Naive B cell (primary cell): ENCODE data around the gene ARHGAP24. TPM values are rescaled to one million over a fixed set of nuclear protein-coding genes. Genes with fewer than 3 reads are reported as not detected.
"Not testable (repeated sequence)": the region's sequence is repeated elsewhere in the genome, so short reads cannot be mapped to it uniquely, and the experiment has no call there.

Source experiments
- ATAC-seq, 2 donors: fragments of 150-1000 bp; cut with Tn5 transposase; 2 replicates each; pipeline ENCODE4 v1.10.0; 2021; ENCODE audit warnings: low read depth in 2 of 2, mild to moderate bottlenecking in 2 of 2, moderate library complexity in 2 of 2
- DNase-seq: peaks from one replicate; pipeline ENCODE4 v3.0.0; 2022
- H3K27ac Mint-ChIP-seq, 6 donors: one replicate each; pipeline ENCODE4 v1.8.0; 2020 to 2022; ENCODE audit warnings: mild to moderate bottlenecking in 6 of 6, mixed read lengths in 6 of 6, moderate library complexity in 5 of 6, inconsistent platforms in 2 of 6
- H3K27me3 Mint-ChIP-seq, 3 donors: one replicate each; pipeline ENCODE4 v1.8.0; 2021 to 2022; ENCODE audit warnings: mixed read lengths in 3 of 3, mild to moderate bottlenecking in 1 of 3
- H3K36me3 Mint-ChIP-seq, 2 donors: one replicate each; pipeline ENCODE4 v1.8.0; 2020 to 2022; ENCODE audit warnings: mixed read lengths in 2 of 2, inconsistent platforms in 1 of 2, mild to moderate bottlenecking in 1 of 2
- H3K4me1 Mint-ChIP-seq, 3 donors: one replicate each; pipeline ENCODE4 v1.8.0; 2020 to 2022; ENCODE audit warnings: mixed read lengths in 3 of 3, inconsistent platforms in 1 of 3, mild to moderate bottlenecking in 1 of 3, moderate library complexity in 1 of 3
- H3K4me3 Mint-ChIP-seq, 8 donors: one replicate each; pipeline ENCODE4 v1.8.0; 2020 to 2022; ENCODE audit warnings: mild to moderate bottlenecking in 8 of 8, mixed read lengths in 8 of 8, moderate library complexity in 8 of 8, inconsistent platforms in 2 of 8
- H3K9me3 Mint-ChIP-seq, 7 donors: one replicate each; pipeline ENCODE4 v1.8.0; 2020 to 2022; ENCODE audit warnings: mixed read lengths in 7 of 7, mild to moderate bottlenecking in 5 of 7, inconsistent platforms in 2 of 7, moderate library complexity in 1 of 7
- polyA plus RNA-seq, 6 donors: library from polyadenylated mRNA; unstranded; fragments of 300-500 nt; fragmentation: Illumina TruSeq; gene quantifications; one replicate each; pipeline ENCODE4 v1.2.3, GENCODE V29; 2021; ENCODE audit warnings: low read depth in 6 of 6

The ARHGAP24 gene
- polyA plus RNA-seq, 6 donors from 2014 or later, result 32.0 to 136 (median 109) TPM

DNA sequence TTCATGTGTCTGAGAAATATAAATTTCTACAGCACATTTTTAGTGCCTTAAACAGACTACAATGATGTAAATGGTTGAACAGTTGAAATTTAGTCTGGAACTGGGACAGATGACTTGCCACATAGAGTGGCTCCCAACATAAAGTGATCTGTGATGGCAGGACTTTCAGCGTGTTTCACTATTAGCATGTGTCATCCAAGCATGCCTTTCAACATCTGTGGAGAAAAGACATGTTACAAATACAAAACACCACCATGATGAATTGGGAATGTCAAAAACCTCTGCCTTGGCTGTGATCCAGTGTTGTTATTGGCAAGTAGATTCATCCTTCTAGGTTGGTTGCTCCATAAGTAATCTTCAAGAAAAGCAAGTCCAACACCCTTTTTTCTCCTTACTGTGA is 536.2 kb downstream of the ARHGAP24 start:
- H3K36me3 Mint-ChIP-seq, result no peaks in the 10 kb centered on the region
- ATAC-seq, result no peak
- peaks cover 10 to 13% (median 13%) of the 10 kb centered on the region in 3 donors for H3K4me1 Mint-ChIP-seq
- no peaks in the 10 kb centered on the region for H3K27me3 Mint-ChIP-seq
- peak overlapping the region in 1 of 6 donors; percentile 29 for H3K27ac Mint-ChIP-seq
- no peaks in the 10 kb centered on the region for H3K9me3 Mint-ChIP-seq
- no peak overlapping the region for H3K4me3 Mint-ChIP-seq
- no peak for DNase-seq

DNA sequence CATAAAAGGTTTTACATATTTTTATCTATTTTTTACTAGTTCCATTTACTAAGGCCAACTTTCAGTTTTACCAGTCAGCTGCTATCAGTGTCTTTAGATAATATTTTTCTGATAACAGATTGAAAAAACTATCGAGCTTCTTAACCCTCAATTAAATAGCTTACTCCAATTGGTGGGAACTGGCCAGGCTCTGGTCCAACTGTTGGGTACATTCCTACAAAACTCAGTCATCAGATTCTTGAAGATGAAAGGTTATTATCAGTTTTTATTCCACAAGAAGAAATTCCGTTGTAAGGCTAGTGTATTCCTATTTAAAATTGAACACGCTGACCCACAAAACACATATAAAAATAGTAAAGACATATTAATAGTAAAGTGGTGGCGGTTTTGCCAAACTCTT is 538.7 kb downstream of the ARHGAP24 start:
- no peak overlapping the region for H3K27ac Mint-ChIP-seq
- H3K4me3 Mint-ChIP-seq, result no peak overlapping the region
- peaks cover 10 to 13% (median 13%) of the 10 kb centered on the region in 3 donors for H3K4me1 Mint-ChIP-seq
- no peaks in the 10 kb centered on the region for H3K9me3 Mint-ChIP-seq
- H3K36me3 Mint-ChIP-seq, result no peaks in the 10 kb centered on the region
- DNase-seq (no peak), ATAC-seq (no peak)
- H3K27me3 Mint-ChIP-seq, result no peaks in the 10 kb centered on the region

DNA sequence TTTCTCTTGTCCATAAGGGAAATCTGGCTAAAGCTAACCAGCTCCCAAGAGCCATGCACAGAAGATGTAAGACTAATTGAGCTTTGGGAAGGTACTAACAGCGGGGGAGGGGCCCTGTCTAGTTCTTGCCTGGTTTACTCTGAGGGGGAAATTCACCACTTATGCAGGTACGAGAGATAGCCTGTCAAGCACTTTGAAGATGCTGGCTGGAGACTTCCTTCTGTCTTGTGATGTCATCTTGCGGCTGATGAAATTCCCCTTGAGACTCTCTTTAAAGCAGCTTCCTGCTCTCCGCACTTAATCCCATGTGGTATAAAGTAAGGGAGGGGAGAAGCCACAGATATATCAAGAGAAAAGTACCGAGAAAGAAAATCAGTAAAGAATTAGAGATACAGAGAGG is 539.6 kb downstream of the ARHGAP24 start:
- peak; percentile 93 for ATAC-seq
- DNase-seq, result peak; percentile 26
- no peaks in the 10 kb centered on the region for H3K27me3 Mint-ChIP-seq
- no peaks in the 10 kb centered on the region for H3K36me3 Mint-ChIP-seq
- peak overlapping the region in 7 of 8 donors; percentile 21 to 80 (median 69) for H3K4me3 Mint-ChIP-seq
- H3K9me3 Mint-ChIP-seq, result no peaks in the 10 kb centered on the region
- H3K4me1 Mint-ChIP-seq, result peaks cover 10 to 13% (median 13%) of the 10 kb centered on the region in 3 donors
- peak overlapping the region; percentile 12 to 94 (median 42) for H3K27ac Mint-ChIP-seq

DNA sequence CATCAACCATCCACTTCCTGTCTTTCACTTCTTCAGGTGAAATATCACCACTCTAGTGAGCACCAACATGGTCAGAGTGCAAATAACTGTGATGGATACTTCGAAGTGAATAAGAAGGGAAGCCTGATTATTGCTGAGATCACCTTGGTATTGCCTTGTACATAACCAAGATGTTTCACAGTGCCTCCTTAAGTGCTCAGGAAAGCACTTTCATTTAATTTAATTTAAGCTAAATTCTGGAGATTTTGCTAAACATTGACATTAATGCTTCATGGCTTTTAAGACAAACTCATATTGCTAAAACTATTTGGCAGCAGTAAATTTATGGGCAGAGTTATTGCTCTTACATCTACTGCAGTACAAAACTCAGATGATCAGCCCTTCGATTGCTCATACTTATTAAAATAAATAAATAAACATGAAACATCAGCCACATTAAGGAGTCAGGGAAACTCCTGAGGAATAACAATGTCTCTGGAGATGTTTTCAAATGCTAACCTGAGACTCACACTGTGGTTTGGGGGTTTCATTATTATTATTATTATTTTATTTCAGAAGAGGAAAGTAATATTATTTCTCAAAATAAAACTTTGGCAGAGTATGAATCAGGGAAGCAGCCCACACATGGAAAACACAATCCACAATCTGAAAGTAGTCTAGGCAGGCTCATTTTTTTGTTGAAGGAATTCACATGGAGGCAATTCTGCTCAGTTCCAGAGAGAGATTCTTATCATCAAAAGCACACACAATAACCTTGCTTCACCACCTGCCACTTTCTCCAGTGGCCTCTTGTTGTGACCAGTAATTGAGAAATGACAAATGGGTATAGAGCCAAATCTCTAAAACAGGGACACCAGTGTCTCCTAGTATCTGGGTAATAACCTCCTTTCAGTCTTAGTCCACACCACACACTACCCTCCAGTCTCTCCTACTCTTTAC is 540.7 kb downstream of the ARHGAP24 start:
- peaks cover 10 to 13% (median 13%) of the 10 kb centered on the region in 3 donors for H3K4me1 Mint-ChIP-seq
- H3K36me3 Mint-ChIP-seq, result no peaks in the 10 kb centered on the region
- ATAC-seq (peak in 1 of 2 donors; percentile 23), DNase-seq (no peak)
- no peaks in the 10 kb centered on the region for H3K27me3 Mint-ChIP-seq
- H3K27ac Mint-ChIP-seq, result peak overlapping the region in 2 of 6 donors; percentile 71 to 94
- H3K9me3 Mint-ChIP-seq, result no peaks in the 10 kb centered on the region
- peak overlapping the region in 6 of 8 donors; percentile 61 to 80 (median 68) for H3K4me3 Mint-ChIP-seq

DNA sequence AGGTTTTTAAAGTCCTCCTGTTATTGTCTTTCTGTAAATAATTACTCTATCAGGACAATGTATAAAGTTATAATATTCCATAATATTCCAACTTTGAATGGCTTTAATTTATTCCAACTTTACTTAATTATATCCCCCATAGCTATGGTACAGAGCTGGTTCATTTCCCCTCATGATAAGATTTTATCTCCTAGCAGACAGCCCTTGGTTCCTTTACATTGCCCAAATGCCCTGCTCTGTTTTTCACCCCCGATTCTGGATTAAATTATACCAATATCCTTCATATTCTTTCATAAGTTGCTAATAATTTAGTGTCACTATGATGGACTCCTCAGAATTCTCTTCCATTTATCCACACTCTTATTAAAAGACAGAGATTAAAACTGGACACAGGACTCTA is 544.4 kb downstream of the ARHGAP24 start:
- Mint-ChIP-seq H3K9me3 (no peaks in the 10 kb centered on the region), H3K4me1 (peaks cover 8 to 12% (median 10%) of the 10 kb centered on the region in 3 donors), H3K36me3 (no peaks in the 10 kb centered on the region), H3K4me3 (no peak overlapping the region), H3K27me3 (no peaks in the 10 kb centered on the region), H3K27ac (no peak overlapping the region)
- DNase-seq, result no peak
- ATAC-seq, result no peak

DNA sequence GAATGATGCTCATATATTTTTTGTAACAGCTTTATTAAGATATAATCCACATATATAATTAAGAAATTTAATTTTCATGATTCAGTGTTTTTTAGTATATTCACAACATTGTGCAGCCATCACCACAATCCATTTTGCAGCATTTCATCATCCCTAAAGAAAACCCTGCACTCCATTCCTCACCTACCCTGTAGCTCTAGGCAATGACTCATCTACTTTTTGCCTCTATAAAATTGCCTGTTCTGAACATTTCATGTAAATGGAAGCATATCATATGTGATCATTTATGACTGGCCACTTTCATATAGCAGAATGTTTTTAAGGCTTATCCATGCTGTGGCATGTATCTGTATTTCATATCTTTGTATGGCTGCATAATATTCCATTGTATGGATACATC is 545.0 kb downstream of the ARHGAP24 start:
- Mint-ChIP-seq H3K27ac (no peak overlapping the region), H3K4me1 (peaks cover 2 to 10% (median 8%) of the 10 kb centered on the region in 3 donors), H3K27me3 (no peaks in the 10 kb centered on the region), H3K4me3 (no peak overlapping the region), H3K9me3 (no peaks in the 10 kb centered on the region), H3K36me3 (no peaks in the 10 kb centered on the region)
- ATAC-seq (no peak), DNase-seq (no peak)

DNA sequence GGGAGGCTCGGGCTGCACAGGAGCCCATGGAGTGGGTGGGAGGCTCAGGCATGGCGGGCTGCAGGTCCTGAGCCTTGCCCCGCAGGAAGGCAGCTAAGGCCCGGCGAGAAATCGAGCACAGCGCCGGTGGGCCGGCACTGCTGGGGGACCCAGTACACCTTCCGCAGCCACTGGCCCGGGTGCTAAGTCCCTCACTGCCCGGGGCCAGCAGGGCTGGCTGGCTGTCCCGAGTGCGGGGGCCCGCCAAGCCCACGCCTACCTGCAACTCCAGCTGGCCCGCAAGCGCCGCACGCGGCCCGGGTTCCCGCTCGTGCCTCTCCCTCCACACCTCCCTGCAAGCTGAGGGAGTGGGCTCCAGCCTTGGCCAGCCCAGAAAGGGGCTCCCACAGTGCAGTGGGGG is 546.7 kb downstream of the ARHGAP24 start:
- H3K36me3 Mint-ChIP-seq, DNase-seq, H3K27me3 Mint-ChIP-seq, H3K9me3 Mint-ChIP-seq, H3K4me3 Mint-ChIP-seq, ATAC-seq, H3K27ac Mint-ChIP-seq, H3K4me1 Mint-ChIP-seq: not testable (repeated sequence)

DNA sequence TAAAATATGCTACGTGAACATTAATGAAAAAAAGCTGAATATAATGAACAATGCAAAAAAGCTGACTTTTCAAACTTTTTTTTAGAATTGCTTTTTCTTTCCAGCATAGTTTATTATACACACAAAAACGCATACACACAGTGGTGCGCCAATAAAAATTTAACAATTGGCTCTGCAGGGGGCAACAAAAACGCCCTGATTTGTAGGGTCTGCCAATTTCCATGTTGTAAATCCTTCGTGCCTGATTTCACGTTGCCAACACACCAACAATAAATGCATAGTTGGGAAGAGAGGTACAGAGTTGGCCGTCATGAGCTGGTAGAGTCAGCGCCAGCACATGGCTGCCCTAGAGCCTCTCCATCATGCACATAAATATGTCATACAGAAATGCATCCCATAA is 551.8 kb downstream of the ARHGAP24 start:
- Mint-ChIP-seq H3K4me3 (no peak overlapping the region), H3K4me1 (peaks cover 0 to 5% (median 3%) of the 10 kb centered on the region in 3 donors), H3K27ac (no peak overlapping the region), H3K9me3 (no peaks in the 10 kb centered on the region), H3K27me3 (peaks cover 0 to 5% (median 0%) of the 10 kb centered on the region in 3 donors), H3K36me3 (no peaks in the 10 kb centered on the region)
- ATAC-seq (no peak), DNase-seq (no peak)

DNA sequence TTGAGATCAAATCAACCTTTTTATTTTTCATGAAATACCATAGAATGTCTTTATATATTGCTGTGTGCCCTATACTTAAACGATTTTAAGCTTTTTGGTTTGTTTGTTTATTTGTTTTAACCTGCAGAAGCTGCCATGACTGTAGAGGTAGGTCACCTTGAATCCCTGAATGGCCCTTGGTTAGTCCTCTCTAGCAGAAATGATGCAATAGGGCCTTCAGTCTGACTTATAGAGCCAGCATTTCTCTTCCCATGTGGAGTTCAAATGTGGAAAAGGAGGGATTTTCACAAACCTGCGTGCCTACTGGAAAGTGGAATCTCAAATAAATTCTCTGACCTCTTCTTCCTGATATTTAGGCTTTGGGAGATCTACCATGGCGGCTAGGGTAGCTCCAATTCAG is 557.0 kb downstream of the ARHGAP24 start:
- H3K27me3 Mint-ChIP-seq, result peaks cover 0 to 16% (median 6%) of the 10 kb centered on the region in 3 donors
- no peak overlapping the region for H3K4me3 Mint-ChIP-seq
- no peaks in the 10 kb centered on the region for H3K36me3 Mint-ChIP-seq
- no peaks in the 10 kb centered on the region for H3K9me3 Mint-ChIP-seq
- no peaks in the 10 kb centered on the region for H3K4me1 Mint-ChIP-seq
- no peak overlapping the region for H3K27ac Mint-ChIP-seq
- DNase-seq (no peak), ATAC-seq (no peak)

DNA sequence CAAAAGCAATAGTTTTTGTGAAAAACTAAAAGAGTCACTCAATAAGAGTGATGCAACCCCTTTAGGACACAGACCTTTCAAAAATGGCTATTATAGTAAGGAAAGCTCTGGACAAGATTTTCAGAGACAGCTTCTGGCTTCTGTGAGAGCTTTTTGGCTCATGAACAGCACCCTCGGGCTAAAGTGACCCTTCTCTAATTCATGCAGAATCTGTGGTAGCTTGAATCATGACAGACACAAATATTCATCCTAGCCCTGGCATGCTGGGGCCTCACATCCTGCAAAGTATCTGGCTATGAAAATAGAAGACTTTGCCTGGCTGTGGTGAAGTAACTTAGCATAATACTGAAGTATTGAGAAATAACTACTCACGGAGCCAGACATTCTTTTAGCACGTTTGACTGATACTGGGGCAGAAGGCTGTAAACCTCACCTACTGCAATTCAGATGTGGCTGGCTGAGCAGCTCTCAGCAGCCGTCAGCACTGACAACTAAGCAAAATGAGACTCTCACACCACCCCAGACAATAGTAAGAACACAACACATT is 557.6 kb downstream of the ARHGAP24 start:
- H3K27me3 Mint-ChIP-seq, result peaks cover 0 to 16% (median 6%) of the 10 kb centered on the region in 3 donors
- H3K4me3 Mint-ChIP-seq, result no peak overlapping the region
- H3K36me3 Mint-ChIP-seq, result no peaks in the 10 kb centered on the region
- DNase-seq, result no peak
- no peak overlapping the region for H3K27ac Mint-ChIP-seq
- no peak for ATAC-seq
- H3K4me1 Mint-ChIP-seq, result no peaks in the 10 kb centered on the region
- no peaks in the 10 kb centered on the region for H3K9me3 Mint-ChIP-seq

DNA sequence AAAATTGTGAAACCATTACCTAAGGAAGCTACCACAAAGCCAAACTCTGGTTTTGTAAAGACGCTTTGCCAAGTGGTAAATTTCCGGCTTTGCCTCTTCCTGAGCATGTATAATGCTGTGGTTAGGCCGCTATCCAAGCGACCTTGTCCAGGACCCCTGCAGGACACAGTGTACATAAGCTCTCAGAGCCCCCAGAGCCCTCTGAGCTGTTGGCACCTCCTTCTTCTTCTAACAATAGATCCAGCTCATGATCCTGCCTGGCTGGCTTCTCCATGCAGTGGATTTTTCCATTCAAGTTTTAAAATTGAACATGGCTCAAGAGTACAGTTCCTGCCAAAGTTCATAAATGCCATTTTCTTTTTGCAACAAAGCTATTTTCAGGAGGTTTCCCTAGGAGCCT is 558.2 kb downstream of the ARHGAP24 start:
- Mint-ChIP-seq H3K27ac (no peak overlapping the region), H3K9me3 (no peaks in the 10 kb centered on the region), H3K4me1 (no peaks in the 10 kb centered on the region), H3K4me3 (no peak overlapping the region), H3K27me3 (peaks cover 0 to 16% (median 6%) of the 10 kb centered on the region in 3 donors), H3K36me3 (no peaks in the 10 kb centered on the region)
- DNase-seq (no peak), ATAC-seq (no peak)

DNA sequence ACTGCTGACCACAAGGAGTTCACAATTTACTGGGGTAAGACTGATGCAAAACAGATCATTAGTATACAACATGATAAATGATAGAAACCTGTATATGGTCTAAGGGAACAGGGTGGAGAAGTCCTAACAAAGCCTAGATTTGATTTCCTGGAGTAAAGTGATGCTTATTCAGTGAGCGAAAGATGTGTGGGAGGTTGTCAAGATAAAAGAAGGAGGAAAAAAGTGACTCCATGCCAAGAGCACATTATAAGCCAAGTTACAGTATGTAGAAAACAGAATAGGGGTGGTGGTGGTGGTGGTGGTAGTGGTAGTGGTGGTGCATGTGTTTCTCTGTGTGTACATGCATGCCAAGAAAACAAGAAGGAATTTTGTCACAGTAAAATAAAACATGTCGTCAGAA is 559.7 kb downstream of the ARHGAP24 start:
- DNase-seq, result no peak
- no peaks in the 10 kb centered on the region for H3K4me1 Mint-ChIP-seq
- no peak overlapping the region for H3K27ac Mint-ChIP-seq
- H3K4me3 Mint-ChIP-seq, result peak overlapping the region in 1 of 8 donors; percentile 31
- no peaks in the 10 kb centered on the region for H3K9me3 Mint-ChIP-seq
- peaks cover 0 to 16% (median 6%) of the 10 kb centered on the region in 3 donors for H3K27me3 Mint-ChIP-seq
- no peak for ATAC-seq
- H3K36me3 Mint-ChIP-seq, result no peaks in the 10 kb centered on the region

DNA sequence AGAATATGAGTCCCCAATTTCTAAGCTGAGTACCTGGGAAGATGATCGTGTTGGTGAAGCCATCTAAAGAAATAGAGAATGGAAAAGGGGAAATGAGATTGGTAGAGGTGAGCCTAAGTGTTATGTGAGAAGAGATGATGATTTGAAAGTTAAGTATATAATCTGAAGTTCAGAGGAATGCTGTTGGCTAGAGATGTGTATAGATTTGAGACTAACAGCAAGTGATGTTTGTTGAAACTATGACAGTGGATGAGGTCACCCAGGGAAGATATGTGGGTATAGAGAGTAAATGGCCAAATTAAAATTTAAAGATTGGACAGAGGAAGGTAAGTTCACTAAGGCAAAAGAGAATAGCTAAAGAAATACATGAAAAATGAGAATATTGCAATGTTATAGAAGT is 560.7 kb downstream of the ARHGAP24 start:
- no peak overlapping the region for H3K4me3 Mint-ChIP-seq
- peaks cover 0 to 16% (median 6%) of the 10 kb centered on the region in 3 donors for H3K27me3 Mint-ChIP-seq
- peaks cover 0 to 3% (median 0%) of the 10 kb centered on the region in 7 donors for H3K9me3 Mint-ChIP-seq
- no peaks in the 10 kb centered on the region for H3K4me1 Mint-ChIP-seq
- DNase-seq (no peak), ATAC-seq (no peak)
- no peak overlapping the region for H3K27ac Mint-ChIP-seq
- H3K36me3 Mint-ChIP-seq, result no peaks in the 10 kb centered on the region

DNA sequence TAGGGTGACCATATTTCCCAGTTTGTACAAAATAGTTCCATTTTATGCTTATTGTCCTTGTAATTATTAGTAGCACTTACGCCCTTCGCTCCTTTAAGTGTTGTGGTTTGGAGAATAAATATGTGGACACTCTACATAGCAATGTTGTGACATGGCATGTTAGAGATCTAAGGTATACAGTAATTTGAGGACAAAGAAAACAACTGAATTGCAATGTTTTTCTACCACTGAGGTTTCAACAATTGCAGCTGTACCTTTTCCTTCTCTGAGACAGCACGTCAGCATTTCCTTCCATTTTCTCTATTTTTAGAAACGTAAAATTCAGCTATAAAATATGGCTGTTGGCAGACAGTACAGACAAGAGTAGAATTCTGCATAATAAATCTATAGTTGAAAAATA is 561.8 kb downstream of the ARHGAP24 start:
- Mint-ChIP-seq H3K9me3 (peaks cover 0 to 3% (median 0%) of the 10 kb centered on the region in 7 donors), H3K4me1 (no peaks in the 10 kb centered on the region), H3K27me3 (peaks cover 0 to 11% (median 6%) of the 10 kb centered on the region in 3 donors), H3K4me3 (no peak overlapping the region), H3K36me3 (no peaks in the 10 kb centered on the region), H3K27ac (no peak overlapping the region)
- no peak for DNase-seq
- no peak for ATAC-seq
